Keratinocyte (primary cell): ENCODE results near the gene BBS9. TPM values are rescaled to one million over a fixed set of nuclear protein-coding genes. Genes with fewer than 3 reads are reported as not detected.

Source experiments
- DNase-seq: peaks from one replicate; pipeline ENCODE4 v3.0.0-alpha.2; 2011; ENCODE audit warnings: low read depth, missing footprints, low spot score
- FAIRE-seq: peaks from 2 replicates; lab custom pipeline; 2011; peaks lifted over from hg19 to GRCh38; lab: Jason Lieb, UNC
- H2AFZ ChIP-seq: 2 replicates; pipeline ENCODE4 v1.6.0; 2012; ENCODE audit warnings: low read length, control low read depth, inconsistent platforms; ENCODE audit not compliant: control insufficient read depth
- H3K27ac ChIP-seq: 2 replicates; pipeline ENCODE4 v1.5.1; 2011; ENCODE audit warnings: low read length; ENCODE audit not compliant: control insufficient read depth, insufficient read depth
- H3K27me3 ChIP-seq: 3 replicates; pipeline ENCODE4 v1.6.0; 2011; ENCODE audit warnings: low read length; ENCODE audit not compliant: control insufficient read depth, insufficient read depth; ENCODE audit errors: extremely low read depth
- H3K36me3 ChIP-seq, 2 experiments: 2 replicates in 1 of 2; 3 replicates in 1 of 2; pipeline ENCODE4 v1.5.1; 2011; ENCODE audit warnings: low read length in 2 of 2, mild to moderate bottlenecking in 1 of 2; ENCODE audit not compliant: control insufficient read depth in 2 of 2, insufficient read depth in 2 of 2; ENCODE audit errors: extremely low read depth in 1 of 2
- H3K4me1 ChIP-seq: 3 replicates; pipeline ENCODE4 v1.5.1; 2011; ENCODE audit warnings: low read length; ENCODE audit not compliant: control insufficient read depth, insufficient read depth; ENCODE audit errors: extremely low read depth
- H3K4me2 ChIP-seq: 3 replicates; pipeline ENCODE4 v1.6.0; 2011; ENCODE audit warnings: low read depth, low read length; ENCODE audit not compliant: control insufficient read depth, insufficient read depth; ENCODE audit errors: extremely low read depth
- H3K4me3 ChIP-seq, 3 experiments: fragments of 200-600 bp in 1 of 3; sonication (generic) in 1 of 3; 2 replicates in 2 of 3; 3 replicates in 1 of 3; pipeline ENCODE4 v1.5.1; 2011 to 2016; ENCODE audit warnings: low read length in 3 of 3, mild to moderate bottlenecking in 3 of 3, control low read depth in 2 of 3, inconsistent platforms in 1 of 3, low read depth in 1 of 3, mixed read lengths in 1 of 3, mixed run types in 1 of 3, moderate library complexity in 1 of 3; ENCODE audit not compliant: control insufficient read depth in 2 of 3, insufficient read depth in 2 of 3; ENCODE audit errors: extremely low read depth in 1 of 3
- H3K79me2 ChIP-seq: 2 replicates; pipeline ENCODE4 v1.6.0; 2012; ENCODE audit warnings: low read length; ENCODE audit not compliant: control insufficient read depth, insufficient read depth
- H3K9ac ChIP-seq: 3 replicates; pipeline ENCODE4 v1.6.0; 2011; ENCODE audit warnings: low read length; ENCODE audit not compliant: control insufficient read depth, insufficient read depth; ENCODE audit errors: extremely low read depth
- H3K9me1 ChIP-seq: 3 replicates; pipeline ENCODE4 v1.6.0; 2011; ENCODE audit warnings: low read length; ENCODE audit not compliant: control insufficient read depth, insufficient read depth; ENCODE audit errors: extremely low read depth
- H3K9me3 ChIP-seq: 2 replicates; pipeline ENCODE4 v1.5.1; 2012; ENCODE audit warnings: low read depth, low read length; ENCODE audit not compliant: control insufficient read depth
- H4K20me1 ChIP-seq: 3 replicates; pipeline ENCODE4 v1.6.0; 2011; ENCODE audit warnings: low read length; ENCODE audit not compliant: control insufficient read depth, insufficient read depth; ENCODE audit errors: extremely low read depth
- EZH2 ChIP-seq: IDR thresholded peaks from one replicate; pipeline ENCODE4 v1.6.1; 2012; ENCODE audit warnings: inconsistent platforms, mild to moderate bottlenecking, low read length, moderate library complexity
- dilution Hi-C: fragments of 300-500 bp; cut with MboI; formaldehyde crosslinking; loops from one replicate; pipeline ENCODE4 v1.7.0; 2020; ENCODE audit warnings: low sequenced_read_pairs; ENCODE audit not compliant: extremely low pct_ligation_motif_present
- polyA plus RNA-seq, 5 experiments: library from polyadenylated mRNA; depleted of rRNA in 3 of 5; stranded (reverse) in 3 of 5; stranded (forward) in 1 of 5; unstranded in 1 of 5; fragments of >200 nt; gene quantifications; 1 replicate in 1 of 5; 2 replicates in 3 of 5; 3 replicates in 1 of 5; pipeline versions ENCODE4 v1.2.1 to v1.2.3, GENCODE V29; 2011 to 2012; ENCODE audit warnings: missing spikeins in 2 of 5, low read depth in 1 of 5, low replicate concordance in 1 of 5
- TF ChIP-seq, protein P1 (sequence below), 3 experiments: IDR thresholded peaks in 1 of 3; conservative IDR thresholded peaks in 1 of 3; optimal IDR thresholded peaks in 1 of 3; 2 replicates in 2 of 3; 3 replicates in 1 of 3; pipeline versions ENCODE3 to v1.5.1; 2011; ENCODE audit warnings: low read length in 3 of 3, mild to moderate bottlenecking in 3 of 3, moderate library complexity in 2 of 3, control low read depth in 1 of 3, inconsistent platforms in 1 of 3; ENCODE audit not compliant: insufficient read depth in 2 of 3; ENCODE audit errors: extremely low read depth in 1 of 3

BBS9 gene
- polyA plus RNA-seq, 1 donor (not counting 4 experiments of a cell fraction or from before 2014, with no cell fraction given): 7.6 TPM

DNA sequence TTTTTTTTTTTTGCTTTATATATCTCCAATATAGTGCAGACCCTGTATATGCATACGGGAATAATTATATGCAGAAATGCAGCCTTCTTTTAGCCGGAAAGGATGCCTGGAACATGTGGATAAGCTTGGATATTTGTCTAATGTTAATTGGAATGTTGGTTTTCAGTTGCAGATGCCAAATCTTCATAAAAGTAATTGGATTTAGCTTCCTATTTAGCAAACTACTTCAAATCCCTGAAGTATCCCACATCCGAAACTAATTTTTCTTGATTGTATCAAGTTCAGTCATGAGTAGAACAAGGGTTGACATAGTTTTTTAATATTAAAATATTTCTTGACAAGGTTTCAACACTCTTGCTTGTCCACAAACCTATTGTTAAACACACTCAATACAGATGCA is 281.7 kb downstream of the BBS9 start:
- Histone ChIP-seq H3K4me1 (no peaks in the 10 kb centered on the region), H3K4me2 (no peak overlapping the region), H3K4me3 (no peak overlapping the region), H3K9me1 (no peaks in the 10 kb centered on the region), H3K27me3 (no peaks in the 10 kb centered on the region), H3K27ac (no peak overlapping the region), H3K9me3 (no peaks in the 10 kb centered on the region), H2AFZ (no peak overlapping the region), H3K79me2 (no peaks in the 10 kb centered on the region), H3K36me3 (no peaks in the 10 kb centered on the region), H4K20me1 (no peaks in the 10 kb centered on the region), H3K9ac (no peak overlapping the region)
- no peak for TF ChIP-seq EZH2
- TF ChIP-seq, protein P1, sequence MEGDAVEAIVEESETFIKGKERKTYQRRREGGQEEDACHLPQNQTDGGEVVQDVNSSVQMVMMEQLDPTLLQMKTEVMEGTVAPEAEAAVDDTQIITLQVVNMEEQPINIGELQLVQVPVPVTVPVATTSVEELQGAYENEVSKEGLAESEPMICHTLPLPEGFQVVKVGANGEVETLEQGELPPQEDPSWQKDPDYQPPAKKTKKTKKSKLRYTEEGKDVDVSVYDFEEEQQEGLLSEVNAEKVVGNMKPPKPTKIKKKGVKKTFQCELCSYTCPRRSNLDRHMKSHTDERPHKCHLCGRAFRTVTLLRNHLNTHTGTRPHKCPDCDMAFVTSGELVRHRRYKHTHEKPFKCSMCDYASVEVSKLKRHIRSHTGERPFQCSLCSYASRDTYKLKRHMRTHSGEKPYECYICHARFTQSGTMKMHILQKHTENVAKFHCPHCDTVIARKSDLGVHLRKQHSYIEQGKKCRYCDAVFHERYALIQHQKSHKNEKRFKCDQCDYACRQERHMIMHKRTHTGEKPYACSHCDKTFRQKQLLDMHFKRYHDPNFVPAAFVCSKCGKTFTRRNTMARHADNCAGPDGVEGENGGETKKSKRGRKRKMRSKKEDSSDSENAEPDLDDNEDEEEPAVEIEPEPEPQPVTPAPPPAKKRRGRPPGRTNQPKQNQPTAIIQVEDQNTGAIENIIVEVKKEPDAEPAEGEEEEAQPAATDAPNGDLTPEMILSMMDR (optimal IDR thresholded peaks at IDR 0.05 in 1 of 3, IDR thresholded peaks at IDR 0.05 in 1 of 3, conservative IDR thresholded peaks at IDR 0.05 in 1 of 3; ENCODE audit: extremely low read depth in 1 of 3, insufficient read depth in 2 of 3, low read length in 3 of 3): no peak
- dilution Hi-C loops: no loop called here
- no peak for FAIRE-seq
- no peak for DNase-seq

DNA sequence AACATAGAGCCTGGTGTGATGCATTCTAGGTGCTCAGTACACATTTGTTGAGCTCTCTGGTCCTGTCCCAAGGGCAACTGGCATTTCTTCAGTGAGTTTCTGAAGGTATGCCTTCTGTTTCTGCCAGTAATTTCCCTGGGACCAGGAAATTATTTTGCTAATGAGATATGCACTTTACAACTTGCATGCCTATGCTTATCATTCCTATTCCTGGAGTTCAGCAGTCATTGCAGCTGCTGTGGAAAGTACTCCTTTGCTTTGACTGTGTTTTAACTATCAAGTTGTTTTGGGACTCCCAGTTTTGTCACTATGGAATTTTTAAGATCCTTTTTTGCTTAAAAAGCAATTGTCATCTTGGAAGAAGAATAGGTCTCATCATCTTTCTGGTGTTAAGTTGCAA is 283.0 kb downstream of the BBS9 start:
- H3K4me3 ChIP-seq: no peak overlapping the region
- H3K27ac ChIP-seq: no peak overlapping the region
- no peaks in the 10 kb centered on the region for H3K4me1 ChIP-seq
- H3K4me2 ChIP-seq: no peak overlapping the region
- H2AFZ ChIP-seq: no peak overlapping the region
- H3K9me3 ChIP-seq: no peaks in the 10 kb centered on the region
- H3K79me2 ChIP-seq: no peaks in the 10 kb centered on the region
- no peaks in the 10 kb centered on the region for H3K27me3 ChIP-seq
- TF ChIP-seq EZH2: no peak
- TF ChIP-seq, protein P1 (optimal IDR thresholded peaks at IDR 0.05 in 1 of 3, IDR thresholded peaks at IDR 0.05 in 1 of 3, conservative IDR thresholded peaks at IDR 0.05 in 1 of 3; ENCODE audit: extremely low read depth in 1 of 3, insufficient read depth in 2 of 3, low read length in 3 of 3): no peak
- no peaks in the 10 kb centered on the region for H3K9me1 ChIP-seq
- H4K20me1 ChIP-seq: no peaks in the 10 kb centered on the region
- H3K9ac ChIP-seq: no peak overlapping the region
- no peaks in the 10 kb centered on the region for H3K36me3 ChIP-seq
- dilution Hi-C loops: no loop called here
- FAIRE-seq (no peak), DNase-seq (no peak)
